Activated T-cell treated with anti-CD3 and anti-CD28 coated beads, Interleukin-2, amount 50 U/mL, for 72 hours (primary cell): ENCODE data around the gene DOK7. TPM values are rescaled to one million over a fixed set of nuclear protein-coding genes. Genes with fewer than 3 reads are reported as not detected.

Experiments
- ATAC-seq, 2 donors: fragments of 150-1000 bp; cut with Tn5 transposase; replicated peaks in 1 of 2; 2 replicates each; pipeline ENCODE4 v1.10.0; 2021; ENCODE audit warnings: moderate library complexity in 2 of 2, mild to moderate bottlenecking in 1 of 2
- DNase-seq, 2 donors: peaks; one replicate each; pipeline ENCODE4 v3.0.0; 2021 to 2022; ENCODE audit warnings: mixed read lengths in 1 of 2
- H3K27ac Mint-ChIP-seq: one replicate; pipeline ENCODE4 v1.8.0; 2022; ENCODE audit warnings: mild to moderate bottlenecking, moderate library complexity, mixed read lengths
- H3K27me3 Mint-ChIP-seq: one replicate; pipeline ENCODE4 v1.8.0; 2022; ENCODE audit warnings: low read depth, mixed read lengths
- H3K36me3 Mint-ChIP-seq, 2 donors: one replicate each; pipeline ENCODE4 v1.8.0; 2022; ENCODE audit warnings: mixed read lengths in 2 of 2, mild to moderate bottlenecking in 1 of 2; ENCODE audit not compliant: insufficient read depth in 2 of 2
- H3K4me1 Mint-ChIP-seq: one replicate; pipeline ENCODE4 v1.8.0; 2022; ENCODE audit warnings: low read depth, mixed read lengths
- H3K4me3 Mint-ChIP-seq, 2 donors: one replicate each; pipeline ENCODE4 v1.8.0; 2022; ENCODE audit warnings: mild to moderate bottlenecking in 2 of 2, mixed read lengths in 2 of 2, moderate library complexity in 2 of 2
- H3K9me3 Mint-ChIP-seq, 2 donors: one replicate each; pipeline ENCODE4 v1.8.0; 2022; ENCODE audit warnings: mixed read lengths in 2 of 2
- total RNA-seq, 2 donors: library from RNA; stranded (reverse); gene quantifications; one replicate each; pipeline ENCODE4 v1.2.3, GENCODE V29; 2022

The DOK7 gene
- total RNA-seq, 2 donors from 2014 or later, result not detected

GRCh38 chr4:3441501-3442459, 21.3 kb upstream of the DOK7 start, which contains the start of gene HGFAC:
Gene HGFAC (plus strand): TSS chr4:3441968. CDS start chr4:3442002, 34 bp downstream.
- Mint-ChIP-seq H3K9me3 (no peaks in the 10 kb centered on the region), H3K27me3 (no peaks in the 10 kb centered on the region), H3K36me3 (no peaks in the 10 kb centered on the region), H3K27ac (no peak within 1 kb of the TSS), H3K4me1 (no peaks in the 10 kb centered on the region), H3K4me3 (no peak within 1 kb of the TSS)
- DNase-seq (no peak), ATAC-seq (no peak)

- ATAC-seq, result no peak
These were observed 20.6 kb upstream of the DOK7 start for GRCh38 chr4:3442460-3442958.

GRCh38 chr4:3442959-3443749, 20.0 kb upstream of the DOK7 start:
- no peaks in the 10 kb centered on the region for H3K36me3 Mint-ChIP-seq
- H3K4me3 Mint-ChIP-seq, result no peak overlapping the region

More at GRCh38 chr4:3442460-3442958, 20.6 kb upstream of the DOK7 start:
- Mint-ChIP-seq H3K27me3 (no peaks in the 10 kb centered on the region), H3K4me3 (no peak overlapping the region), H3K27ac (no peak overlapping the region), H3K9me3 (no peaks in the 10 kb centered on the region), H3K4me1 (no peaks in the 10 kb centered on the region), H3K36me3 (no peaks in the 10 kb centered on the region)
- DNase-seq, result no peak

GRCh38 chr4:3443750-3444309, 19.3 kb upstream of the DOK7 start:
- Mint-ChIP-seq H3K36me3 (no peaks in the 10 kb centered on the region), H3K9me3 (no peaks in the 10 kb centered on the region), H3K27me3 (no peaks in the 10 kb centered on the region), H3K27ac (no peak overlapping the region), H3K4me3 (no peak overlapping the region), H3K4me1 (no peaks in the 10 kb centered on the region)
- ATAC-seq, result peak in 1 of 2 donors; percentile 8
- no peak for DNase-seq

More at GRCh38 chr4:3442959-3443749, 20.0 kb upstream of the DOK7 start:
- DNase-seq (peak; percentile 70 to 86), ATAC-seq (peak; percentile 81 to 82)
- no peaks in the 10 kb centered on the region for H3K4me1 Mint-ChIP-seq
- no peaks in the 10 kb centered on the region for H3K27me3 Mint-ChIP-seq
- H3K9me3 Mint-ChIP-seq, result no peaks in the 10 kb centered on the region
- H3K27ac Mint-ChIP-seq, result no peak overlapping the region

GRCh38 chr4:3444351-3445110, 18.6 kb upstream of the DOK7 start:
- no peak overlapping the region for H3K27ac Mint-ChIP-seq
- no peak overlapping the region for H3K4me3 Mint-ChIP-seq
- H3K27me3 Mint-ChIP-seq, result no peaks in the 10 kb centered on the region
- ATAC-seq (no peak), DNase-seq (no peak)
- no peaks in the 10 kb centered on the region for H3K9me3 Mint-ChIP-seq
- no peaks in the 10 kb centered on the region for H3K4me1 Mint-ChIP-seq
- no peaks in the 10 kb centered on the region for H3K36me3 Mint-ChIP-seq

- ATAC-seq, result no peak
- Mint-ChIP-seq H3K36me3 (no peaks in the 10 kb centered on the region), H3K27me3 (no peaks in the 10 kb centered on the region), H3K4me3 (no peak overlapping the region), H3K27ac (no peak overlapping the region), H3K4me1 (no peaks in the 10 kb centered on the region), H3K9me3 (no peaks in the 10 kb centered on the region)
- no peak for DNase-seq
These were observed 17.8 kb upstream of the DOK7 start for GRCh38 chr4:3445111-3445820.

- ATAC-seq, result no peak
- Mint-ChIP-seq H3K9me3 (no peaks in the 10 kb centered on the region), H3K27me3 (no peaks in the 10 kb centered on the region), H3K27ac (no peak overlapping the region), H3K4me3 (no peak overlapping the region), H3K4me1 (no peaks in the 10 kb centered on the region), H3K36me3 (no peaks in the 10 kb centered on the region)
- no peak for DNase-seq
These were observed 17.1 kb upstream of the DOK7 start for GRCh38 chr4:3445829-3446545.

DNA sequence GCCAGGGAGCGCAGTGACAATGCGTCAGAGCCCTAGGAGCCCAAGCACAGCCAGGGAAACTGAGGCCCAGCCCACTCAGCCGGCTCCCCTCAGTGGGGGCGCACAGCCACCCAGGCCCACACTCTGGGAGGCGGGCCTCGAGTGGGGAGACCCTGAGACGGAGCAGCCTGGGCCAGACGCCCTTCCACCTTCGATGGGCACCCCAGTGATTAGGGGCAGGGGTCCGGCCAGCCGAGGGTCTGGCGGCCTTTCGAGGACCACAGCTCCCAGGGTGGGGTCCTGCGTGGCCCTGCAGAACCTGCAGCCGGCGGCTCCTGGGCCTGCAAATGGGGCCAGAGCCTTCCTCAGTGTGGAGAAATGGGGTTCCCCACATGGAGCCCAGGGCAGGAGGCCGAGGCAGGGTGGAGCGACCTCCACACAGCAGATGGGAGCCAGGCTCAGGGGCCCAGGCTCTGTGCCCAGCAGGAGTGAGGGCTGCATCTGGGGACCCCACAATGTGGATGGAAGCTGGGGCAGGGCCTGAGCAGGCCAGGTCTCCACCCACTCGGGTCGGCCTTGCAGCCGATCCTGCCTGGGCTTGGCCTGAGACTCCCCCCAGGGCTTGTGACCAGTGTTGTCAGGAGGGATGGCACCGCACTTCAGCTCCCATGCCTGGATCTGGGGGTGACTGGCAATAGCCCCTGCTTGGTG, 16.3 kb upstream of the DOK7 start:
- no peak for ATAC-seq
- no peak overlapping the region for H3K4me3 Mint-ChIP-seq
- DNase-seq, result no peak
- no peaks in the 10 kb centered on the region for H3K4me1 Mint-ChIP-seq
- H3K27ac Mint-ChIP-seq, result no peak overlapping the region
- H3K27me3 Mint-ChIP-seq, result no peaks in the 10 kb centered on the region
- H3K9me3 Mint-ChIP-seq, result no peaks in the 10 kb centered on the region
- H3K36me3 Mint-ChIP-seq, result no peaks in the 10 kb centered on the region

DNA sequence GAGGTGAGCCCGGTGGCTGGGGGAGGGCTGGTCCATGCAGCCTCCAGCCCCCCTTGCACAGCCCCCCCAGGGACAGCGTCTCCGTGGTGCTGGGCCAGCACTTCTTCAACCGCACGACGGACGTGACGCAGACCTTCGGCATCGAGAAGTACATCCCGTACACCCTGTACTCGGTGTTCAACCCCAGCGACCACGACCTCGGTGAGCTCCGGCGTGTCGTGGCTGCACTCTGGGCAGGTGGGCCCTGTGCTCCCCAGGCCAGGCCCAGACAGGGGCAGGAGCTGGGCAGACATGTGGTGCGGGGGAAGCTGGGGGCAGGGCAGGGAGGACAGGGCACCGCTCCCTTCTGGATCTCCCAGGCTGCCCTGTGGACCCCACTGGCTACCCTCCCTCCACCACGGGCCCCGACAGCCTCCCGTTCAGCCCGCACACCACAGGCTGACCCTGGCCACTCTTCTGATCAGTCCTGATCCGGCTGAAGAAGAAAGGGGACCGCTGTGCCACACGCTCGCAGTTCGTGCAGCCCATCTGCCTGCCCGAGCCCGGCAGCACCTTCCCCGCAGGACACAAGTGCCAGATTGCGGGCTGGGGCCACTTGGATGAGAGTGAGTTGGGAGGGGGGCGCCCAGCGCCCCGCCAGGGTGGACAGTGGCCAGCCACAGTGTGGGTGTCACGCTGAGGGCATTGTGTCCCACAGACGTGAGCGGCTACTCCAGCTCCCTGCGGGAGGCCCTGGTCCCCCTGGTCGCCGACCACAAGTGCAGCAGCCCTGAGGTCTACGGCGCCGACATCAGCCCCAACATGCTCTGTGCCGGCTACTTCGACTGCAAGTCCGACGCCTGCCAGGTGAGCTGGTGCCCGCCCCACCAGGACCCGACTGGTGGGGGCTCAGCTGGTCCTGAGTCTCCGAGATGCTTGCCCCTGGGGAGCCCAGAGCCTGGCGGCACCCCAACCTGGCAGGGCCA, 15.4 kb upstream of the DOK7 start:
- DNase-seq, result no peak
- H3K36me3 Mint-ChIP-seq, result no peaks in the 10 kb centered on the region
- H3K27me3 Mint-ChIP-seq, result no peaks in the 10 kb centered on the region
- H3K9me3 Mint-ChIP-seq, result no peaks in the 10 kb centered on the region
- no peak overlapping the region for H3K4me3 Mint-ChIP-seq
- H3K4me1 Mint-ChIP-seq, result no peaks in the 10 kb centered on the region
- H3K27ac Mint-ChIP-seq, result no peak overlapping the region
- ATAC-seq, result no peak

DNA sequence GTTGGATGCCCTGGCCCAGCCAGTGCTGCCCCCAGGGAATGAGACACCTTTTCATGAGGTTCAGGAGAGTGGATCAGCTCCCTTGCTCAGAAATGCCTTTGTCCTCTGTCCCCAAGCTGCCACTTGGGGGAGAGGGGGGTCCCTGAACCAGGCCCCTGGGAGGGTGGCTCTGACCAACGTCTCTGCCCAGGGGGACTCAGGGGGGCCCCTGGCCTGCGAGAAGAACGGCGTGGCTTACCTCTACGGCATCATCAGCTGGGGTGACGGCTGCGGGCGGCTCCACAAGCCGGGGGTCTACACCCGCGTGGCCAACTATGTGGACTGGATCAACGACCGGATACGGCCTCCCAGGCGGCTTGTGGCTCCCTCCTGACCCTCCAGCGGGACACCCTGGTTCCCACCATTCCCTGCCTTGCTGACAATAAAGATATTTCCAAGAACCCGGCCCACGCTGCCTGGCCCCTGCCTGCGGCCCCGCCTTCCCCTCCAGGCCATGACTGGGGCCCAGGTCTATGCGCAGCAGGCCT, 14.0 kb upstream of the DOK7 start:
- Mint-ChIP-seq H3K36me3 (no peaks in the 10 kb centered on the region), H3K9me3 (no peaks in the 10 kb centered on the region), H3K27ac (no peak overlapping the region), H3K27me3 (no peaks in the 10 kb centered on the region), H3K4me3 (no peak overlapping the region), H3K4me1 (no peaks in the 10 kb centered on the region)
- ATAC-seq (no peak), DNase-seq (no peak)
